Spleen (tissue), 7 donors: Measurements from ENCODE around the gene LAMC3.
"Not testable (repeated sequence)": the region's sequence is repeated elsewhere in the genome, so short reads cannot be mapped to it uniquely, and the experiment has no call there.

Experiments used
- CTCF ChIP-seq, 11 experiments: fragments of 200-600 bp in 7 of 11; fragments of 450-650 bp in 4 of 11; sonication (generic) in 4 of 11; IDR thresholded peaks in 8 of 11; conservative IDR thresholded peaks in 3 of 11; 1 replicate in 7 of 11; 2 replicates in 4 of 11; pipeline versions ENCODE4 v1.4.0 to v1.8.0; 2016 to 2021; ENCODE audit warnings: antibody characterized with exemption in 11 of 11, inconsistent platforms in 4 of 11, mild to moderate bottlenecking in 1 of 11
- POLR2A ChIP-seq, 3 donors: fragments of 450-650 bp; IDR thresholded peaks; one replicate each; pipeline ENCODE4 v1.5.1; 2017; ENCODE audit warnings: antibody characterized with exemption in 3 of 3, mild to moderate bottlenecking in 1 of 3
- POLR2AphosphoS5 ChIP-seq, 3 donors: sonication (generic); formaldehyde crosslinking; IDR thresholded peaks; one replicate each; pipeline ENCODE4 v1.5.1; 2017; ENCODE audit warnings: antibody characterized with exemption in 3 of 3
- donor health status: DM: no; HTN: no; CAD: no; lungs with moderate emphysema.
- donor health status: DM: no; HTN: no; CAD: no.
- donor health status: DM: no; HTN: no; CAD: no.

- not testable (repeated sequence) for TF ChIP-seq POLR2A (IDR thresholded peaks at IDR 0.05); CTCF (IDR thresholded peaks at IDR 0.05 in 8 of 11, conservative IDR thresholded peaks at IDR 0.05 in 3 of 11); POLR2AphosphoS5 (IDR thresholded peaks at IDR 0.05)
Measured at GRCh38 chr9:131099845-131100244, 90.9 kb downstream of the LAMC3 start.
